Activated naive CD8-positive, alpha-beta T cell treated with anti-CD3 and anti-CD28 coated beads for 36 hours (primary cell): ENCODE data around the gene JMJD1C. TPM values are rescaled to one million over a fixed set of nuclear protein-coding genes. Genes with fewer than 3 reads are reported as not detected.
A peak's percentile ranks its signal among the peaks of the same experiment; 100 is the strongest.
"Not testable (repeated sequence)": the region's sequence is repeated elsewhere in the genome, so short reads cannot be mapped to it uniquely, and the experiment has no call there.

ENCODE experiments used
- DNase-seq: peaks from one replicate; pipeline ENCODE4 v3.0.0; 2021
- H3K27ac Mint-ChIP-seq: one replicate; pipeline ENCODE4 v1.8.0; 2022; ENCODE audit warnings: mild to moderate bottlenecking, moderate library complexity, mixed read lengths
- H3K27me3 Mint-ChIP-seq: one replicate; pipeline ENCODE4 v1.8.0; 2022; ENCODE audit warnings: mild to moderate bottlenecking, mixed read lengths
- H3K36me3 Mint-ChIP-seq: one replicate; pipeline ENCODE4 v1.8.0; 2021; ENCODE audit warnings: mild to moderate bottlenecking, mixed read lengths
- H3K4me1 Mint-ChIP-seq: one replicate; pipeline ENCODE4 v1.8.0; 2021; ENCODE audit warnings: mixed read lengths
- H3K4me3 Mint-ChIP-seq: one replicate; pipeline ENCODE4 v1.8.0; 2022; ENCODE audit warnings: mild to moderate bottlenecking, moderate library complexity, mixed read lengths
- H3K9me3 Mint-ChIP-seq: one replicate; pipeline ENCODE4 v1.8.0; 2022; ENCODE audit warnings: mixed read lengths
- total RNA-seq, 2 experiments: library from RNA; stranded (reverse); gene quantifications; one replicate each; pipeline ENCODE4 v1.2.3, GENCODE V29; 2021

The JMJD1C gene
- total RNA-seq, 2 experiments from 2014 or later, result 48.4 to 52.0 TPM

DNA sequence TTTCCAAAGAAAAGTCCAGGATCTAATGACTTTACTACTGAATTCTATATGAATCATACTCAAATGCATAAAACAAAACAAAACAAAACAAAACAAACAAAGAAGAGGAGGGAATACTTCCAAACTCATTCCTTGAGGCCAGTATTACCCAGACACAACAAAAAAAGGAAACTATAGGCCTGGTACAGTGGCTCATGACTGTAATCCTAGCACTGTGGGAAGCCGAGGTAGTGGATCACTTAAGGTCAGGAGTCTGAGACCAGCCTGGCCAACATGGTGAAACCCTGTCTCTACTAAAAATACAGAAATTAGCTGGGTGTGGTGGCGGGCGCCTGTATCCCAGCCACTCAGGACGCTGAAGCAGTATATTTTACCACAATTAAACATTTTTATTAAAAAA lies 218.0 kb downstream of the JMJD1C start:
- H3K27ac Mint-ChIP-seq, result no peak overlapping the region

GRCh38 chr10:63246356-63246755 lies 219.4 kb downstream of the JMJD1C start:
- DNase-seq, result no peak
- Mint-ChIP-seq H3K9me3 (peaks cover 14% of the 10 kb centered on the region), H3K27me3 (no peaks in the 10 kb centered on the region), H3K36me3 (peaks cover 45% of the 10 kb centered on the region), H3K4me1 (peaks cover 31% of the 10 kb centered on the region), H3K4me3 (no peak overlapping the region), H3K27ac (no peak overlapping the region)

More for the DNA sequence above, 218.0 kb downstream of the JMJD1C start:
- Mint-ChIP-seq H3K9me3 (peaks cover 14% of the 10 kb centered on the region), H3K4me3 (no peak overlapping the region), H3K36me3 (peaks cover 56% of the 10 kb centered on the region), H3K4me1 (peaks cover 25% of the 10 kb centered on the region), H3K27me3 (no peaks in the 10 kb centered on the region)
- no peak for DNase-seq

DNA sequence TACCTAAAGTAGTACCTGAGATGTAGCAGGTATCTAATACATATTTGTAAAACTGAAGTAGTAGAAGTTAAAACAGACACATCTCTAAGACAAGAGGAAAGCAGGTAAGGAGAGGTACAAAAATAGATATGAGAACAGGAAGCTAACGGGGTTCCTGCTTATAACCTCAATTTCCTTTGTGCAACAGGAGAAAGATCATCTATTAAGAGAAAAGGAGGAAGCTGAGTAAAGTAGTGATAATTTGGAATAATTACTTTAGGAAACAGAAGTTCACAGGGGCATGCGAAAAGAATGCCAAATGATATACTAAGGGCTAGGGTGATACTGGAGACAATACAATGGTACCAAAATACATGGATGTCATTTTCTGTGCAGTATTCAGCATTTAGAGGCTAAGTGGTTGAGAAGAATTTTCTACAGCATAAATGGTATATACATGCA lies 223.9 kb downstream of the JMJD1C start:
- Mint-ChIP-seq H3K9me3 (peaks cover 15% of the 10 kb centered on the region), H3K27me3 (no peaks in the 10 kb centered on the region), H3K36me3 (peaks cover 34% of the 10 kb centered on the region), H3K4me1 (peaks cover 58% of the 10 kb centered on the region), H3K4me3 (peak overlapping the region; percentile 40), H3K27ac (peak overlapping the region; percentile 77)
- DNase-seq, result no peak

DNA sequence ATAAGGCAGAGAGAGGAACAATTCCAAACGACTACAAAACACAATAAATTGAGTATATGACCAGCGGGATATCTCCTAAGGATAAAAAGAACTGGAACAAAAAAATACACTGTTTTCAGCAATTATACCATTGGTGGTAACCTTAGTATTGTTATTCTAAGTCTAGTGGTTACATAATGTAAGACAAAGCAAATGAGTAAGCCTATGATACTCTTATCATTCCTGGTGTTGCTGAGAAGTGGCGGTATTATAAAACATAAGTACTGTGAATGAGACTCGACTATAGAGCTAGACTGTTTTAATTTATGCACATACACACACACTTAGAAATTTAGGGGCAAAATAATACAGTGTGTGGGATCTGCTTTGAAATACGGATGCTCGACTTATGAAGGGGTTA lies 225.0 kb downstream of the JMJD1C start:
- Mint-ChIP-seq H3K36me3 (peaks cover 28% of the 10 kb centered on the region), H3K4me3 (peak overlapping the region; percentile 48), H3K27me3 (no peaks in the 10 kb centered on the region), H3K4me1 (peaks cover 58% of the 10 kb centered on the region), H3K27ac (peak overlapping the region; percentile 70), H3K9me3 (peaks cover 9% of the 10 kb centered on the region)
- DNase-seq, result no peak

DNA sequence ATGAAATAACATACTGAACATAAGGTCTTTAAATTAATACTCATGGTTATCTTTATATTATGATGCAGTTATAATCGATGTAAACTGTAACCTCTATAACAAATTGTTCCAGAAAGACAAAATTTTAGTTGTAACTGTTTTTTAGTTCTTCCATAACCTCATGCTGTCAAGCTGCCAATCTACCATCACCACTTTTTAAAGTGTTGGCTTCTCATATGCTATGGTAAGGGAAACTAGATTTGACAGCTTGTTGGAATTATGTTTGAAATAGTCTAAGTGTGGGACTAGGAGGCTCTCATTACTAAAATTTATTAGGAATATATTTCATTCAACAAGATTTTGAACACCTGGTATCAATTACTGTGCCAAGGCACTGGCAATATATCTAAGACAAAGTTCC lies 227.3 kb downstream of the JMJD1C start:
- peaks cover 4% of the 10 kb centered on the region for H3K9me3 Mint-ChIP-seq
- no peaks in the 10 kb centered on the region for H3K27me3 Mint-ChIP-seq
- H3K36me3 Mint-ChIP-seq, result peaks cover 15% of the 10 kb centered on the region
- peaks cover 57% of the 10 kb centered on the region for H3K4me1 Mint-ChIP-seq
- peak overlapping the region; percentile 36 for H3K27ac Mint-ChIP-seq
- H3K4me3 Mint-ChIP-seq, result no peak overlapping the region
- no peak for DNase-seq

DNA sequence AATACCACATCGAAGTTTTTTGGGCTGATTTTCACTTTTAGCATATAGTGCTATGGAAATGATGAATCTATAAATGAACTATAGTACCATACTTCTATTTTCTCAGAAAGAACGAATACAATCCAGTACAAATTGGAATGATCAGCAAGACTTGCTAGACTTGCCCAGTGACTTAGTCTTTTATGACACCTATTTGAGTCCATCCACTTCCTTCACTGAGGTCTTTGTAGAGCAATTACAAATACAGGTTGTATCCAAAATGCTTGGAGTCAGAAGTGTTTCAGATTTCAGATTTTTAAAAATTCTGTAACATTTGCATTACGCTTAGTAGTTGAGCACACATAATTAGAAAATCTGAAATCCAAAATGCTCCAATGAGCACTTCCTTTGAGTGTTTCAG lies 228.4 kb downstream of the JMJD1C start:
- peaks cover 16% of the 10 kb centered on the region for H3K36me3 Mint-ChIP-seq
- DNase-seq, result no peak
- H3K27ac Mint-ChIP-seq, result peak overlapping the region; percentile 78
- peaks cover 4% of the 10 kb centered on the region for H3K9me3 Mint-ChIP-seq
- peaks cover 61% of the 10 kb centered on the region for H3K4me1 Mint-ChIP-seq
- H3K27me3 Mint-ChIP-seq, result no peaks in the 10 kb centered on the region
- H3K4me3 Mint-ChIP-seq, result no peak overlapping the region

DNA sequence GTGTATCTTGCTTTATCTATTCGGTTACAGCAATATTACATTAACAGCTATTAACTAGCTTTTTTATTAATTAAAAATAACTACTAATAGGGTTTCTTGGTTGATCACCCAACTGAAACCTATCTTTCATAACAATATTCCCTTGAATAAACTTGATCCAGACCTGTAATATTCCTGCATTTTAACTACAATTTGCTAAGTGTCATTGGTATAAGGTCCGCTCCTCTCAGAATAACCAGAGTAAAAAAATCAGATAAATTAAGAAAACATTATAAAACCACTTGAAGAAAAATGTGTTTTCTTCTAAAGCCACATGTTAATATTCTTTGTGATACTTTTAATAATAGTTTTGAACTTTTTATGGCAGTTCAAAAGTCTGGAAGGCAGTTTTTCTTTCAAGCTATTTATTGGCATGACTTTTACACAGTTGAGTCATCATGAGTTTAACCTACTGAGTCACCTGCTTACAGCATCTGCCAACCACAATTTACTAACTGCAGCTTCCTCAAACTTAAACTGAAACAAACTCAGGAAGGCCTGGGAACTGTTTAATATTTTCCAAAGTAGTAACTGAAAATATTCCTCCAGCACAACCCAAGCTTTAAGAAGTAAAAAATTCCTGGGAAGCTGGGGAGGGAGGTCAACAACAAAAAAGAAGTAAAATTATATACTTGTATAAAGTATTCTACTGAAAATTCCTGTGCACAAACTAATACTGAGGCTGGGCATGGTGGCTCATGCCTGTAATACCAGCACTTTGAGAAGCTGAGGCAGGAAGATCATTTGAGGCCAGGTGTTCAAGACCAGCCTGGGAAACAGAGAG lies 229.5 kb downstream of the JMJD1C start:
- DNase-seq, result no peak
- peak overlapping the region; percentile 65 for H3K27ac Mint-ChIP-seq
- peak overlapping the region; percentile 25 for H3K4me3 Mint-ChIP-seq
- H3K4me1 Mint-ChIP-seq, result peaks cover 56% of the 10 kb centered on the region
- peaks cover 4% of the 10 kb centered on the region for H3K9me3 Mint-ChIP-seq
- peaks cover 16% of the 10 kb centered on the region for H3K36me3 Mint-ChIP-seq
- no peaks in the 10 kb centered on the region for H3K27me3 Mint-ChIP-seq

GRCh38 chr10:63235136-63235535 lies 230.6 kb downstream of the JMJD1C start:
- H3K4me1 Mint-ChIP-seq, result peaks cover 49% of the 10 kb centered on the region
- not testable (repeated sequence) for H3K27ac Mint-ChIP-seq, H3K4me3 Mint-ChIP-seq, DNase-seq, H3K9me3 Mint-ChIP-seq, H3K27me3 Mint-ChIP-seq
- peaks cover 20% of the 10 kb centered on the region for H3K36me3 Mint-ChIP-seq

- Mint-ChIP-seq H3K4me1 (peaks cover 51% of the 10 kb centered on the region), H3K27ac (no peak overlapping the region), H3K4me3 (no peak overlapping the region), H3K27me3 (no peaks in the 10 kb centered on the region), H3K9me3 (peaks cover 1% of the 10 kb centered on the region), H3K36me3 (peaks cover 15% of the 10 kb centered on the region)
- no peak for DNase-seq
Measured at GRCh38 chr10:63229161-63229560, 236.6 kb downstream of the JMJD1C start.

- H3K4me3 Mint-ChIP-seq, result no peak overlapping the region
- peak overlapping the region; percentile 92 for H3K27ac Mint-ChIP-seq
- H3K9me3 Mint-ChIP-seq, result peaks cover 1% of the 10 kb centered on the region
Measured at GRCh38 chr10:63228237-63228636, 237.5 kb downstream of the JMJD1C start.

GRCh38 chr10:63227207-63227895 lies 238.4 kb downstream of the JMJD1C start:
- Mint-ChIP-seq H3K4me1 (peaks cover 44% of the 10 kb centered on the region), H3K27me3 (no peaks in the 10 kb centered on the region), H3K27ac (peak overlapping the region; percentile 92), H3K4me3 (peak overlapping the region; percentile 30), H3K36me3 (peaks cover 15% of the 10 kb centered on the region), H3K9me3 (peaks cover 1% of the 10 kb centered on the region)
- no peak for DNase-seq

More at GRCh38 chr10:63228237-63228636, 237.5 kb downstream of the JMJD1C start:
- Mint-ChIP-seq H3K36me3 (peaks cover 12% of the 10 kb centered on the region), H3K27me3 (no peaks in the 10 kb centered on the region), H3K4me1 (peaks cover 47% of the 10 kb centered on the region)
- no peak for DNase-seq

DNA sequence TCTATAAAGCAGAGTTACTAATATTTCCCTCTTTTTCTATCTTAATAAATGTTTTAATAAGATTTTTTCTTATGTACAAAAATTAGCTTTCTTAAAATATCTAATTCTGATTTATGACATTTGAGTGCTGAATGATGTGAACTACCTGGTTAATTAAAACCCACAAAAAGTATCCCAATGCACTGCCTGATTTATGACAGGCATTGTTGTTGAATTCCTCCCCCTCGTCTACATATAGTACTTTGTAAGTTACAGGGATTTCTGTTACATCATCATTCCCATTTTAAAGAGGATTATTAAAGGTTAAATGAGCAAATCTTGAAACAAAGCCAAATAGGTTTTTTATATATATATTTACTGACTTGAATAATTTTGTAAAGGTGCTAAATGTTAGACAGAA lies 241.5 kb downstream of the JMJD1C start:
- no peak overlapping the region for H3K27ac Mint-ChIP-seq
- peaks cover 35% of the 10 kb centered on the region for H3K36me3 Mint-ChIP-seq
- no peak overlapping the region for H3K4me3 Mint-ChIP-seq
- no peak for DNase-seq
- peaks cover 11% of the 10 kb centered on the region for H3K9me3 Mint-ChIP-seq
- peaks cover 55% of the 10 kb centered on the region for H3K4me1 Mint-ChIP-seq
- no peaks in the 10 kb centered on the region for H3K27me3 Mint-ChIP-seq

DNA sequence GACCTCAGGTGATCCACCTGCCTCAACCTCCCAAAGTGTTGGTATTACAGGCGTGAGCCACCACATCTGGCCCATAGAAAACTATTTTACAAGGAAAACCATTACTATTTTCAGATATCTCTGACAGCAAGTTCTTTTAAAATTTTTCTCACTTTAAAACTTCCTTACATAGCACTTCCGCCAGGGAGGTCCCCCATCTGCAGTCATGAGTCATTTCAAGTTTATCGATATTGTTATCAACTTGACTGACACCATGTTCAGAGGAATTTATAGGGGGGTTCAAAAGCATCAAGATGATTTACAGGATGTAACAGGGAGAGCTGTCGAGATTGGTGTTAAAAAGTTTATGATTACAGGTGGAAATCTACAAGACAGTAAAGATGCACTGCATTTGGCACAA lies 243.8 kb downstream of the JMJD1C start:
- no peaks in the 10 kb centered on the region for H3K27me3 Mint-ChIP-seq
- H3K4me3 Mint-ChIP-seq, result no peak overlapping the region
- DNase-seq, result no peak
- H3K36me3 Mint-ChIP-seq, result peaks cover 39% of the 10 kb centered on the region
- H3K27ac Mint-ChIP-seq, result peak overlapping the region; percentile 62
- H3K4me1 Mint-ChIP-seq, result peaks cover 52% of the 10 kb centered on the region
- H3K9me3 Mint-ChIP-seq, result peaks cover 11% of the 10 kb centered on the region

GRCh38 chr10:63219749-63220148 lies 246.0 kb downstream of the JMJD1C start:
- H3K27me3 Mint-ChIP-seq, result no peaks in the 10 kb centered on the region
- peaks cover 40% of the 10 kb centered on the region for H3K4me1 Mint-ChIP-seq
- no peak overlapping the region for H3K27ac Mint-ChIP-seq
- H3K36me3 Mint-ChIP-seq, result peaks cover 40% of the 10 kb centered on the region
- H3K4me3 Mint-ChIP-seq, result no peak overlapping the region
- no peak for DNase-seq
- H3K9me3 Mint-ChIP-seq, result peaks cover 10% of the 10 kb centered on the region

DNA sequence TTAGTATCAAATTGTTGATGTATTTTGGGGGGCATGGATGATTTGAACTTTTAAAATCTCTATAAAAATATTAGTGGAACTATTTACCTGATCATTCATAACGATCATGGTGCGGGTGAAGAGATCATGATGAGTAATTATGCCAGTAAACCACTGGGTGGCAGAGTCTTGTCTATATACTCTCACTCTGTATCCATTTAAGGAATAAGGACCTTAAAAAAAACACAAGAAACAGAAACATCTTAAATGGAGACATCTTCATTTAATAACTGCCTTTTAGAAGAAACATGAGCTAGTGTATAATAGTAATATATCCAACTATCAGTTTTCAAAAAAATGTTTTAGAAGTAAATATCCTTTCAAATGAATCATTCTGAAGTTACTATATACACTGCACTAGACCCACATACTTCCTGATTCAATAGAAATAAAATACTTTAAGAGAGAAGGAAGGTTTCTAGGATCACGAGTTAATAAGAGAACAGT lies 248.6 kb downstream of the JMJD1C start:
- no peak overlapping the region for H3K4me3 Mint-ChIP-seq

More for the DNA sequence above, 248.6 kb downstream of the JMJD1C start:
- H3K27me3 Mint-ChIP-seq, result no peaks in the 10 kb centered on the region
- peak overlapping the region; percentile 11 for H3K27ac Mint-ChIP-seq
- peaks cover 10% of the 10 kb centered on the region for H3K9me3 Mint-ChIP-seq
- H3K36me3 Mint-ChIP-seq, result peaks cover 46% of the 10 kb centered on the region
- peaks cover 49% of the 10 kb centered on the region for H3K4me1 Mint-ChIP-seq
- DNase-seq, result no peak
